ENCODE data around the gene TWIST1.

DNA sequence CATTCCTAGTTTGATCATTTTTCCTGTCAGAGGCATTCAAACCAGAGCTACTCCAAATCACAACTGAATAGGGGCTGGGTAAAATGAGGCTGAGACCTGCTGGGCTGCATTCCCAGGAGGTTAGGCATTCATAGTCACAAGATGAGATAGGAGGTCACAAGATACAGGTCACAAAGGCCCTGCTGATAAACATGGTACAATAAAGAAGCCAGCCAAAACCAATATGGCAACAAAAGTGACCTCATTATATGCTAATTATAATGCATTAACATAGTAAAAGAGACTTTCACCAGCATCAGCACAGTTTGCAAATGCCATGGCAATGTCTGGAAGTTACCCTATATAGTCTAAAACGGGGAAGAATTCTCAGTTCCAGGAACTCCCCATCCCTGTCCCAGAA is 37.3 kb downstream of the TWIST1 start:
- TF ChIP-seq, protein P1, sequence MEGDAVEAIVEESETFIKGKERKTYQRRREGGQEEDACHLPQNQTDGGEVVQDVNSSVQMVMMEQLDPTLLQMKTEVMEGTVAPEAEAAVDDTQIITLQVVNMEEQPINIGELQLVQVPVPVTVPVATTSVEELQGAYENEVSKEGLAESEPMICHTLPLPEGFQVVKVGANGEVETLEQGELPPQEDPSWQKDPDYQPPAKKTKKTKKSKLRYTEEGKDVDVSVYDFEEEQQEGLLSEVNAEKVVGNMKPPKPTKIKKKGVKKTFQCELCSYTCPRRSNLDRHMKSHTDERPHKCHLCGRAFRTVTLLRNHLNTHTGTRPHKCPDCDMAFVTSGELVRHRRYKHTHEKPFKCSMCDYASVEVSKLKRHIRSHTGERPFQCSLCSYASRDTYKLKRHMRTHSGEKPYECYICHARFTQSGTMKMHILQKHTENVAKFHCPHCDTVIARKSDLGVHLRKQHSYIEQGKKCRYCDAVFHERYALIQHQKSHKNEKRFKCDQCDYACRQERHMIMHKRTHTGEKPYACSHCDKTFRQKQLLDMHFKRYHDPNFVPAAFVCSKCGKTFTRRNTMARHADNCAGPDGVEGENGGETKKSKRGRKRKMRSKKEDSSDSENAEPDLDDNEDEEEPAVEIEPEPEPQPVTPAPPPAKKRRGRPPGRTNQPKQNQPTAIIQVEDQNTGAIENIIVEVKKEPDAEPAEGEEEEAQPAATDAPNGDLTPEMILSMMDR (IDR thresholded peaks at IDR 0.05): no peak
- no peak for TF ChIP-seq POLR2A (IDR thresholded peaks at IDR 0.05)

All from heart left ventricle (tissue), 13 donors.